H1 (cell line): Measurements from ENCODE around the gene DYNLT1. TPM values are rescaled to one million over a fixed set of nuclear protein-coding genes. Genes with fewer than 3 reads are reported as not detected.

Experiments
- CTCF ChIA-PET: fragments of 300-600 bp; sonication (Branson Sonifier 250); formaldehyde crosslinking; loops from one replicate; lab custom pipeline; 2021; ENCODE audit not compliant: partially characterized antibody; lab: Charles Lee
- POLR2A ChIA-PET: fragments of 300-600 bp; sonication (Branson Sonifier 250); formaldehyde crosslinking; loops from one replicate; lab custom pipeline; 2021; ENCODE audit warnings: inconsistent platforms; ENCODE audit not compliant: partially characterized antibody; lab: Charles Lee
- DNase-seq, 2 experiments: peaks; one replicate each; pipeline versions ENCODE4 v3.0.0 to v3.0.0-alpha.2; 2010 to 2022; ENCODE audit warnings: low spot score in 2 of 2, low read depth in 1 of 2, mixed read lengths in 1 of 2
- FAIRE-seq: peaks from 2 replicates; lab custom pipeline; 2011; peaks lifted over from hg19 to GRCh38; lab: Jason Lieb, UNC
- H2AFZ ChIP-seq: 2 replicates; pipeline ENCODE4 v1.8.1; 2012; ENCODE audit warnings: low read length, inconsistent platforms
- H2AK5ac ChIP-seq: 2 replicates; pipeline ENCODE4 v1.6.1; 2013; ENCODE audit warnings: low read depth, low read length
- H2BK120ac ChIP-seq: replicated peaks from 2 replicates; pipeline ENCODE3; 2013; ENCODE audit warnings: low read depth, low read length, inconsistent platforms
- H2BK12ac ChIP-seq: 2 replicates; pipeline ENCODE4 v1.6.1; 2013; ENCODE audit warnings: low read depth, low read length
- H2BK15ac ChIP-seq: 2 replicates; pipeline ENCODE4 v1.6.1; 2013; ENCODE audit warnings: low read length
- H2BK20ac ChIP-seq: 2 replicates; pipeline ENCODE4 v1.6.1; 2013; ENCODE audit warnings: low read length
- H2BK5ac ChIP-seq: 2 replicates; pipeline ENCODE4 v1.6.1; 2013; ENCODE audit warnings: low read depth, low read length
- H3K14ac ChIP-seq: 2 replicates; pipeline ENCODE4 v1.6.1; 2013; ENCODE audit warnings: inconsistent platforms; ENCODE audit not compliant: insufficient read length
- H3K18ac ChIP-seq: 2 replicates; pipeline ENCODE4 v1.6.1; 2013; ENCODE audit warnings: low read length; ENCODE audit errors: extremely low read depth
- H3K23ac ChIP-seq: 2 replicates; pipeline ENCODE4 v1.6.1; 2013; ENCODE audit warnings: inconsistent platforms; ENCODE audit not compliant: insufficient read length
- H3K23me2 ChIP-seq: 2 replicates; pipeline ENCODE4 v1.6.1; 2013; ENCODE audit warnings: low read depth, low read length
- H3K27ac ChIP-seq: 2 replicates; pipeline ENCODE4 v1.6.1; 2011; ENCODE audit warnings: low read depth, low read length, inconsistent platforms
- H3K27me3 ChIP-seq, 4 experiments: replicated peaks in 1 of 4; 1 replicate in 1 of 4; 2 replicates in 3 of 4; pipeline versions ENCODE4 v1.6.1 to v1.8.1; 2011 to 2013; ENCODE audit warnings: low read length in 3 of 4, mild to moderate bottlenecking in 3 of 4, inconsistent platforms in 2 of 4, mixed read lengths in 2 of 4, moderate library complexity in 1 of 4; ENCODE audit not compliant: control insufficient read depth in 3 of 4, insufficient read depth in 3 of 4; ENCODE audit errors: extremely low read depth in 1 of 4
- H3K36me3 ChIP-seq, 4 experiments: 2 replicates each; pipeline versions ENCODE4 v1.6.1 to v1.8.1; 2011 to 2013; ENCODE audit warnings: mild to moderate bottlenecking in 4 of 4, low read length in 3 of 4, moderate library complexity in 2 of 4, control low read depth in 1 of 4, inconsistent platforms in 1 of 4; ENCODE audit not compliant: insufficient read depth in 4 of 4, control insufficient read depth in 2 of 4
- H3K4ac ChIP-seq: replicated peaks from 2 replicates; pipeline ENCODE3; 2013; ENCODE audit warnings: low read length, low read depth, mixed read lengths, inconsistent platforms; ENCODE audit not compliant: insufficient read length
- H3K4me1 ChIP-seq, 4 experiments: replicated peaks in 1 of 4; 1 replicate in 1 of 4; 2 replicates in 3 of 4; pipeline versions ENCODE4 v1.6.1 to v1.8.1; 2011 to 2013; ENCODE audit warnings: low read length in 3 of 4, inconsistent platforms in 2 of 4, mixed read lengths in 1 of 4; ENCODE audit not compliant: insufficient read depth in 4 of 4, control insufficient read depth in 3 of 4
- H3K4me2 ChIP-seq, 2 experiments: 2 replicates each; pipeline versions ENCODE4 v1.6.1 to v1.8.1; 2011 to 2013; ENCODE audit warnings: low read depth in 2 of 2, low read length in 2 of 2, control low read depth in 1 of 2, inconsistent platforms in 1 of 2, mild to moderate bottlenecking in 1 of 2; ENCODE audit not compliant: insufficient read depth in 1 of 2
- H3K4me3 ChIP-seq, 4 experiments: fragments of 200-600, 300-600 bp in 1 of 4; sonication (generic), shearing (Covaris generic), sonication (Bioruptor Twin) in 1 of 4; 2 replicates each; pipeline versions ENCODE4 v1.5.1 to v1.8.1; 2011 to 2016; ENCODE audit warnings: low read length in 4 of 4, low read depth in 3 of 4, control low read depth in 2 of 4, inconsistent platforms in 2 of 4, mild to moderate bottlenecking in 2 of 4, mixed read lengths in 1 of 4, moderate library complexity in 1 of 4; ENCODE audit not compliant: insufficient read depth in 2 of 4; ENCODE audit errors: extremely low read depth in 1 of 4
- H3K56ac ChIP-seq: replicated peaks from 2 replicates; pipeline ENCODE3; 2013; ENCODE audit warnings: low read depth, mild to moderate bottlenecking, mixed read lengths, low read length, inconsistent platforms; ENCODE audit not compliant: insufficient read length
- H3K79me1 ChIP-seq: 2 replicates; pipeline ENCODE4 v1.6.1; 2013; ENCODE audit warnings: low read depth, low read length, control low read depth
- H3K79me2 ChIP-seq, 2 experiments: 2 replicates each; pipeline versions ENCODE4 v1.6.1 to v1.8.1; 2012 to 2013; ENCODE audit warnings: low read length in 2 of 2, mild to moderate bottlenecking in 2 of 2, inconsistent platforms in 1 of 2; ENCODE audit not compliant: insufficient read depth in 2 of 2, control insufficient read depth in 1 of 2
- H3K9ac ChIP-seq, 4 experiments: replicated peaks in 1 of 4; 1 replicate in 1 of 4; 2 replicates in 3 of 4; pipeline versions ENCODE4 v1.6.1 to v1.8.1; 2011 to 2013; ENCODE audit warnings: low read depth in 3 of 4, low read length in 3 of 4, control low read depth in 2 of 4, mild to moderate bottlenecking in 2 of 4, moderate library complexity in 2 of 4, inconsistent platforms in 1 of 4; ENCODE audit errors: extremely low read depth in 1 of 4
- H3K9me3 ChIP-seq, 2 experiments: 2 replicates each; pipeline versions ENCODE4 v1.6.1 to v1.8.1; 2012 to 2013; ENCODE audit warnings: mild to moderate bottlenecking in 2 of 2, moderate library complexity in 2 of 2, control low read depth in 1 of 2, inconsistent platforms in 1 of 2, low read depth in 1 of 2, low read length in 1 of 2, mixed read lengths in 1 of 2; ENCODE audit not compliant: insufficient read depth in 2 of 2
- H4K20me1 ChIP-seq, 2 experiments: replicated peaks in 1 of 2; 2 replicates each; pipeline versions ENCODE3 to v1.8.1; 2011 to 2013; ENCODE audit warnings: inconsistent platforms in 2 of 2, low read length in 2 of 2, mild to moderate bottlenecking in 1 of 2; ENCODE audit not compliant: insufficient read depth in 2 of 2, control insufficient read depth in 1 of 2
- H4K5ac ChIP-seq: 2 replicates; pipeline ENCODE4 v1.6.1; 2013; ENCODE audit warnings: low read length, low read depth, mixed read lengths, inconsistent platforms; ENCODE audit not compliant: insufficient read length
- H4K8ac ChIP-seq: 2 replicates; pipeline ENCODE4 v1.8.0; 2013; ENCODE audit warnings: mild to moderate bottlenecking, moderate library complexity, low read length, inconsistent platforms; ENCODE audit not compliant: insufficient read depth; ENCODE audit errors: extremely low read depth
- H4K91ac ChIP-seq: replicated peaks from 2 replicates; pipeline ENCODE3; 2013; ENCODE audit warnings: low read length, mixed read lengths, inconsistent platforms; ENCODE audit not compliant: insufficient read length
- BACH1 ChIP-seq: IDR thresholded peaks from 2 replicates; pipeline ENCODE4 v1.6.1; 2012; ENCODE audit warnings: low read length, improper control_type of control experiment
- CEBPB ChIP-seq: IDR thresholded peaks from 2 replicates; pipeline ENCODE4 v1.6.1; 2012; ENCODE audit warnings: low read depth, low read length
- EP300 ChIP-seq, 2 experiments: IDR thresholded peaks; 1 replicate in 1 of 2; 2 replicates in 1 of 2; pipeline ENCODE4 v1.6.1; 2011 to 2012; ENCODE audit warnings: low read depth in 2 of 2, low read length in 2 of 2, mild to moderate bottlenecking in 2 of 2, borderline replicate concordance in 1 of 2, inconsistent platforms in 1 of 2, moderate library complexity in 1 of 2
- FOSL1 ChIP-seq: IDR thresholded peaks from 2 replicates; pipeline ENCODE4 v1.6.1; 2011; ENCODE audit warnings: mild to moderate bottlenecking, low read depth, low read length, moderate library complexity; ENCODE audit not compliant: insufficient read depth
- HDAC6 ChIP-seq: IDR thresholded peaks from one replicate; pipeline ENCODE4 v1.7.1; 2012; ENCODE audit warnings: low read depth, mild to moderate bottlenecking, inconsistent platforms, low read length, moderate library complexity
- KDM5A ChIP-seq: fragments of 200-600 bp; IDR thresholded peaks from 2 replicates; pipeline ENCODE4 v1.7.1; 2012; ENCODE audit warnings: mild to moderate bottlenecking, low read length, inconsistent platforms, mixed read lengths
- MAFK ChIP-seq: IDR thresholded peaks from 2 replicates; pipeline ENCODE4 v1.6.1; 2012; ENCODE audit warnings: low read depth, mild to moderate bottlenecking, improper control_type of control experiment, low read length
- NRF1 ChIP-seq: IDR thresholded peaks from 2 replicates; pipeline ENCODE4 v1.6.1; 2011; ENCODE audit warnings: mild to moderate bottlenecking, low read depth, low read length, improper control_type of control experiment
- POLR2AphosphoS5 ChIP-seq: IDR thresholded peaks from 2 replicates; pipeline ENCODE4 v1.6.1; 2011; ENCODE audit warnings: low read depth, low read length
- POU5F1 ChIP-seq: IDR thresholded peaks from 2 replicates; pipeline ENCODE4 v1.6.1; 2011; ENCODE audit warnings: low read depth, mild to moderate bottlenecking, low read length, moderate library complexity
- SAP30 ChIP-seq: fragments of 300-600 bp; sonication (generic); IDR thresholded peaks from 2 replicates; pipeline ENCODE4 v1.7.1; 2012; ENCODE audit warnings: low read length, moderate library complexity, mild to moderate bottlenecking, inconsistent platforms; ENCODE audit not compliant: insufficient read depth, insufficient replicate concordance
- WGBS, 2 experiments: shearing (Covaris generic) in 1 of 2; methylation state at CpG; one replicate each; pipeline versions ENCODE4 v1.1.6 to v1.1.7; 2013 to 2015; ENCODE audit warnings: low lambda C conversion rate in 2 of 2, mixed read lengths in 2 of 2, inconsistent platforms in 1 of 2, low coverage in 1 of 2, missing lambda C conversion rate in 1 of 2; ENCODE audit not compliant: insufficient replicate concordance in 2 of 2, insufficient coverage in 1 of 2, insufficient read length in 1 of 2; ENCODE audit errors: extremely low coverage in 1 of 2, missing lambda C conversion rate in 1 of 2; 5-methylcytosine and 5-hydroxymethylcytosine counted together
- polyA plus RNA-seq, 7 experiments: library from polyadenylated mRNA; depleted of rRNA in 3 of 7; stranded (reverse) in 5 of 7; unstranded in 2 of 7; fragments of >200 nt in 5 of 7; fragments of 200-250 nt in 2 of 7; gene quantifications; 1 replicate in 5 of 7; 2 replicates in 1 of 7; 4 replicates in 1 of 7; pipeline versions ENCODE4 v1.2.1 to v1.2.3, GENCODE V29; 2011 to 2013; ENCODE audit warnings: missing spikeins in 2 of 7, mixed read lengths in 2 of 7
- total RNA-seq: library from RNA; stranded (reverse); fragmentation: NEBNext Ultra II Directional; extraction: Animal tissue kit (Norgen Biotek cat#: 25700); gene quantifications from 2 replicates; pipeline ENCODE4 v1.2.1, GENCODE V29; 2021

The DYNLT1 gene
- total and polyA plus RNA-seq, 2 of the 8 experiments (the other 6 are each of a cell fraction or from before 2014, with no cell fraction given), result 119 to 245 TPM

GRCh38 chr6:158627940-158628211, 16.7 kb downstream of the DYNLT1 start:
- Histone ChIP-seq H2BK12ac (no peak overlapping the region), H3K9ac (peak overlapping the region in 1 of 4 experiments; percentile 27; a peak in 1 of 7 replicates), H3K14ac (no peak overlapping the region), H3K9me3 (no peaks in the 10 kb centered on the region), H3K23me2 (peaks cover 6% of the 10 kb centered on the region; the same call in 1 of the 2 replicates), H3K23ac (no peak overlapping the region), H2BK120ac (no peak overlapping the region), H2AK5ac (no peak overlapping the region), H3K4me1 (peaks cover 0 to 7% (median 0%) of the 10 kb centered on the region in 4 experiments; a peak in 3 of 7 replicates), H3K4me2 (no peak overlapping the region), H3K18ac (no peak overlapping the region), H3K79me1 (peaks cover 2% of the 10 kb centered on the region), H4K5ac (no peak overlapping the region), H2BK20ac (no peak overlapping the region), H4K91ac (no peak overlapping the region), H3K79me2 (no peaks in the 10 kb centered on the region), H4K8ac (no peak overlapping the region), H3K36me3 (peaks cover 2 to 37% (median 24%) of the 10 kb centered on the region in 4 experiments; a peak in 7 of 8 replicates), H2AFZ (no peak overlapping the region), H3K4me3 (no peak overlapping the region), H2BK15ac (no peak overlapping the region), H3K56ac (no peak overlapping the region), H3K27me3 (no peaks in the 10 kb centered on the region), H2BK5ac (no peak overlapping the region), H3K27ac (no peak overlapping the region), H3K4ac (no peak overlapping the region), H4K20me1 (peaks cover 3 to 9% of the 10 kb centered on the region in 2 experiments)
- 93% methylated on average over 9 of the region's 9 CpGs; no CpG with 5 or more reads in 1 of the 2 experiments for WGBS, 2 experiments
- ChIA-PET CTCF (interaction anchor here (0.6 to 1.6 kb wide), 5 partner anchors 17 to 380 kb away, joined by 3 to 10 read pairs (median 3); no protein-coding TSS in a partner anchor), POLR2A (interaction anchor here (1.4 to 2.2 kb wide), 2 partner anchors 16 to 17 kb away, joined by 6 to 13 read pairs; partner anchors contain the start of gene DYNLT1)
- no peak for DNase-seq
- TF ChIP-seq POLR2AphosphoS5 (no peak), EP300 (IDR thresholded peaks at IDR 0.05; ENCODE audit: borderline replicate concordance in 1 of 2, low read depth in 2 of 2, low read length in 2 of 2) (no peak), HDAC6 (no peak), NRF1 (no peak), MAFK (no peak), CEBPB (no peak), KDM5A (no peak), BACH1 (no peak), POU5F1 (no peak), SAP30 (no peak), FOSL1 (no peak)
- no peak for FAIRE-seq
